HG02623 (cell line): ENCODE measurements around the gene NCF1.
"Not testable (repeated sequence)": the region's sequence is repeated elsewhere in the genome, so short reads cannot be mapped to it uniquely, and the experiment has no call there.

Source experiments
- ATAC-seq: cut with Tn5 transposase; IDR thresholded peaks from one replicate; pipeline ENCODE4 v1.9.1; 2021; ENCODE audit warnings: moderate library complexity; ENCODE audit not compliant: unreplicated experiment

The NCF1 gene

GRCh38 chr7:74783595-74783994 is 9.8 kb downstream of the NCF1 start:
- not testable (repeated sequence) for ATAC-seq

GRCh38 chr7:74788369-74789150 is 14.7 kb downstream of the NCF1 start:
- peak; percentile 86 for ATAC-seq

GRCh38 chr7:74789200-74789736 is 15.5 kb downstream of the NCF1 start:
- ATAC-seq: not testable (repeated sequence)

GRCh38 chr7:74797848-74798622 is 24.2 kb downstream of the NCF1 start:
- ATAC-seq: not testable (repeated sequence)

GRCh38 chr7:74798644-74799043 is 24.8 kb downstream of the NCF1 start:
- not testable (repeated sequence) for ATAC-seq

GRCh38 chr7:74815882-74816281 is 42.1 kb downstream of the NCF1 start:
- ATAC-seq: not testable (repeated sequence)

GRCh38 chr7:74820146-74820805 is 46.5 kb downstream of the NCF1 start:
- peak; percentile 78 for ATAC-seq

- not testable (repeated sequence) for ATAC-seq
These were observed 47.4 kb downstream of the NCF1 start for GRCh38 chr7:74821259-74821658.

GRCh38 chr7:74829959-74830358 is 56.1 kb downstream of the NCF1 start:
- not testable (repeated sequence) for ATAC-seq

- ATAC-seq: not testable (repeated sequence)
These were observed 56.6 kb downstream of the NCF1 start for GRCh38 chr7:74830411-74830810.
